NOMO-1 (cell line): ENCODE measurements around the gene USP43.
"Not testable (repeated sequence)": the region's sequence is repeated elsewhere in the genome, so short reads cannot be mapped to it uniquely, and the experiment has no call there.

Source experiments
- DNase-seq, 2 experiments: peaks; one replicate each; lab custom pipeline; 2025; ENCODE audit not compliant: unreplicated experiment in 2 of 2; lab: John Stamatoyannopoulos, UW

The USP43 gene

DNA sequence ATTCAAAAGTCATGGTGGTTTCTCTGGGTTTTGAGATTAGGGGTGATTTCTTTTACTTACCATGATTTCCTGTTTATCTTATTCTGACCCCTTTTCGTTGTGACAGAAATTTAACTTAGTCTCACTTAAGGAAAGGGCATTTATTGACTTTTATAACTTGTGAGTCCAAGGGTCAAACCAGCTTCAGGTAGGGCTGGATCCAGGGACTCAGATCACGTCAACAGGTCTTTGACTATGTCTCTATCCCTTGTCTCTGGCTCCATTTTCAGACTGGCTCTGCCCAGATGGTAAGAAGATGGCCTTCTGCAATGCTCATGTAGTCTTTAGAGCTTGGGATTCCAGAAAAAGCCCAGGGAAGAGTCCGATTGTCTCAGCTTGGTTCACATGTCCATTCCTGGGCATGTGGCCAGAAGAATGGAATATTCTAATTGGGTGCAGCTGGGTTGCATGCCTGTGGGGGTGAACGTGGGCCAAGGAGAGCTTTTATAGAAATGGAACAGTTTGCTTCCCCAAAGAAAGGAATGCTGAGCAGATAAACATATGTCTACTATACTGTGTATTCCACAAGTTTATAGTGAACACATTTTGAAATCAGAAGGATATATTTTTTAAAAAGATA lies 13.4 kb downstream of the USP43 start:
- DNase-seq, result no peak

DNA sequence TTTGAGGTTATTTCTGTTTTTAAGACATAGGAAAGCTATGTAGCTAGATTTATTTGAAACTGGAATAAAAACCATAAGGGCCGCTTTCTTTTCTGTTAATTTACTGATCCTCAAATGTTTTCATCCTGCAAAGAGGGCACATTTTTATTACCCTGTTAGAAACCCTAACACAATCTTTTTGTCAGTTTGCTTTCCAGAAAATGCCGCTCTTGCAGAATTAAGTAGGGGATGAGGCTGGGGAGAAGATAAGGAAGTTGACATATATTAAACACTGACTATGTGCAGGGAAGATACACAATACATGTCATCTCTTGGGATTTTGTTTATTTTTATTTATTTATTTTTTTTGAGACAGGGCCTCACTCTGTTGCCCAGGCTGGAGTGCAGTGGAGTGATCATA lies 15.7 kb downstream of the USP43 start:
- DNase-seq, result no peak

DNA sequence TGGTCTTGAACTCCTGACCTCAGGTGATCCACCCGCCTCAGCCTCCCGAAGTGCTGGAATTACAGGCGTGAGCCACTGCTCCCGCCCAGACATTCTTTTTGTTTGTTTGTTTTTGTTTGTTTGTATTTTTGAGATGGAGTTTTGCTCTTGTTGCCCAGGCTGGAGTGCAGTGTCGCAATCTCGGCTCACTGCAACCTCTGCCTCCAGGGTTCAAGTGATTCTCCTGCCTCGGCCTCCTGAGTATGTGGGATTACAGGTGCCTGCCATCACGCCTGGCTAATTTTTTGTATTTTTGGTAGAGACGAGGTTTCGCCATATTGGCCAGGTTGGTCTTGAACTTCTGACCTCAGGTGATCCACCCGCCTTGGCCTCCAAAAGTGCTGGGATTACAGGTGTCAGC lies 18.2 kb downstream of the USP43 start:
- DNase-seq, result not testable (repeated sequence)

DNA sequence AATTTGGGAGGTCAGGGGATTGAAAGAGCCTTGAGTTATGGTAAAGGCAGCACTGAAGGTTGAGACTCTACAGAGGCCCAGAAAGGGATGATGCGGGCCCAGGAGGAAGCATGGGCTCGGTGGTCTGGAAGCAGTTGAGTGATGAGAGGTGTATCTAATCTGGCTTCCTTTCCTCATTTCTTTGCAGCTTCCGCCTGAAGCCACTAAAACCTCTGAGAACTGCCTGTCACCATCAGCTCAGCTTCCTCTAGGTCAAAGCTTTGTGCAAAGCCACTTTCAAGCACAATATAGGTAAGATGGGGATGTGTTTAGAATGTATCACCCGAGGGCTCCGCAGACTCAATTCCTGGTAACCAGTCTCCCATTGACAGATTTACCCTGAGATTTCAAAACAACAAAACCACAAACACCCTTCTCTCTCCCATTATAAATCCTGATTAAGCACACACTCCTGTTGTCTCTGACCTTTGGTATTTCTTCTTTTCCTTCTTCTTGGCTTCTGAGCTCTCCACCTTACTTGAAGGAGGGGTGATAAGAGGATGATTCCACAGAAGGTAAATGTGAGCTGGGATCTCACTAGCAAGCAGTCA lies 21.2 kb downstream of the USP43 start:
- no peak for DNase-seq

DNA sequence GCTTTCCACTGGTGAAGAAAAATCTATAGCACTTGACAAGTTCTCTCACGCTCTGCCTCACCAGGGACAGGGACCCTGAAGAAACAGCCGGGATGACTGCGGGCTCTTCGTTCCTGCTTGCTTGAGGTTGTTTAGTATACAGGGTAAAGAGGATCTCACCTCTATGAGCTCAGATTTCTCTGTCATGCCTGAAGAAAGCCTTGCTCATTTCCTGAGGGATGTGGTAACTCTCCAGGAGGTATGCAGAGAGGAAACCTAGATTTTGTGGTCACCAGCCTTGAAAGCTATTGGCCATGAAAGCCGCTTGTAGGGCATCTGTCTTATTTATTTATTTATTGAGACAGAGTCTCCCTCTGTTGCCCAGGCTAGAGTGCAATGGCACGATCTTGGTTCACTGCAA lies 23.2 kb downstream of the USP43 start:
- DNase-seq, result no peak

DNA sequence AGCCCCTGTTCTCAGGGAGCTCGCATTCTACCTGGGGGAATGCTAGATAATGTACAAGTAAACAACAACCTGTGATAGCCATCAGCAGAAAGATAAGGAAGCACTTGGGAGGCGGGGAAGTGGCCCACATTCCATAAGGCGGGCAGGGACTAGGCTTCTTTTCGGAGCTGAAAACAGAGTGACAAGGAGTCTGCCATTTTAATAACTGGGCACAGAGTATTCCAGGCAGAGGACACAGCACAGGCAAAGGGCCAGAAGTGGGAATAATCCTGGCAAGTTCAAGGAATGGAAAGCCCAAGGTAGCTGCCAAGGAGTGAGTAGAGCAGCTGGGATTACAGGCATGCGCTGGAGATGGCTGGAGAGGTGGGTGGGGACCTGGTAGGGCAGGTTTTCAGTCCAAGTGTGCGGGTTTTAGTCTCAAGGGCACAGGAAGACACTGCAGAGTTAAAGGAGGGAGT lies 24.3 kb downstream of the USP43 start:
- no peak for DNase-seq

DNA sequence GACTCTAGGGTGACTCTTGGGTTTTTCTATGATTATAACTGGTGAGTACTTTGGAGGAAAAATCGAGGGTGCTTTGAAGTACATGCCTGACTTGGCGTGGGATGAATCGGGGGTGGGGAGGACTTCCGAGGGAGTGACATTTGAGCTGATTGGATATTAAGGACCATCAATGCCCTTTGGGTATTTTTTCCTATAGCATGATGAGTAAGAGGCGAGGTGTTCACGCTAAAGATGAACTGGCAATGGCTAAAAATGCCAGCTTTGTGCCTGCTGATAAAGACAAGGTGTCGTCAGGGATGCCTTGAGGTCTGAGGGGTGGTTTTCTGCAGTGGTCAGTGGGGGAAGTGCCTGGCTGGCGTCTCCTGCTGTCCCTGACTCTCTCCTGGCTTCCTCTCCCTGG lies 25.3 kb downstream of the USP43 start:
- no peak for DNase-seq

DNA sequence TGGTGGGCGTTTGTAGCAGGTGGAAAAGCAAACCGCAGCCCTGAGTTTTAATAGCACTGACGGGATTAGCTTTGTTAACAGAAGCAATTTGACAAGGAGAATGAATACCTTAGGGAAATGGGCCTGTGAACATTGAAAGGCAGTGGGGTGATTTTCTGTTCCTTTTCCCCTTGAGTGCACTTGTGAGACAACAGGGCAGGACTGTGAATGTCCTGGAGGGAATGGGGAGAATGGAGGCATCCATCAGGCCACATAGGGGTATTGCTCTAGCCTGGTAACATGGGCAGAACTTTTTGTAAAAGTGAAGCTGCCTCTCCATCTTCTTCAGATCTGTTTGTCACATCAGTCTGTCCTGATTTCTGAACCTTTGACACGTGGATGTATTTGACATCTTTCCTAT lies 26.2 kb downstream of the USP43 start:
- no peak for DNase-seq

DNA sequence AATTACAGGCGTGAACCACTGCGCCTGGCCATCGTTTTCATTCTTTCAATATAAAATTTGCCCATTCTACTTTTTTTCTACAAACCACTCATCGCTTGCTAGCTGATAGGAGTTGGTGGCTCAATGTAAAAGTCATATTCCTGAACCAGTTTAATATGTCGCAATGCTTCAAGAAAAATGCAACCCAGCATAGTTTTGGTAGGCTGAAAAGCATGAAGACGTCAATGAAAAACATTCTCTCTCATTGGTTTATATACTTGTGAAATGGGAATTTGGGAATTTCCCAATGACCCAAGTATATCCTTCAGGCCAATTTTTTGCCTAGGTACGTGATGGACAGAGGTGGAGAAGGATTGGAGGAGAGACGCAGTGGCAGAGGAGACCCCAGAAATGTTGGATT lies 26.9 kb downstream of the USP43 start:
- DNase-seq, result no peak

DNA sequence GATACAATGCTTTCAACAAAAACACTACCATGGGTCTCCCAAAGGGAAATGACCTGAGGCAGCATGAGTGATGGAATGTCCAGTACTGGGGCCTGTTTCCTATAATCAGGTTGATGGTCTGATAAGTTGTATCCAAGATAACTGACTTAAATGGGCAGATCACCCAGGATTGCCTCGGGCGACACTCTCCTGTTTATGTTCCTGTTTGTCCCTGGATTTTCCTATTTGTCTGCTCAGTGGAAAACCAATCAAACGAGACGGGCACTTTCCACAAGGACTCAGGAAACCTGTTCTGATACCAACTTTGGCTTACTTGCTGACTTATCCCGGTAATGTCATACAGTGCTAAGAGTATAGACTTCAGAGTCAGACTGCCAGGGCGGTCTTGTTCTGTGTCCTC lies 27.4 kb downstream of the USP43 start:
- no peak for DNase-seq

DNA sequence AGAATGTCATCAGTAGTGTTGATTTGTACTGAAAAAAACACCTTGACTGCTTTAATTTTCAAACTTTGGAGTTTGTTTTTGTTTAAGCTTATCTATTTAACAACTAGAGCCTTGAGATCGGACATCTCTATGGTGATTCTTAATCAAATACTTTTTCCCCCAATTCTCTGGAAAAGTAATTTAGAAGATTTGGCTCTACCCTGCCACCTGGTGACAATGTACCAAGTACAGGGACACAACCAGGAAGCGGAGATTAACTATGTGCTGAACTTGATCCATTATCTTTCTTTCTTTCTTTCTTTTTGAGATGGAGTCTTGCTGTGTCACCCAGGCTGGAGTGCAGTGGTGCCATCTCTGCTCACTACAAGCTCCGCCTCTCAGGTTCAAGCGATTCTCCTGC lies 30.8 kb downstream of the USP43 start:
- no peak for DNase-seq

DNA sequence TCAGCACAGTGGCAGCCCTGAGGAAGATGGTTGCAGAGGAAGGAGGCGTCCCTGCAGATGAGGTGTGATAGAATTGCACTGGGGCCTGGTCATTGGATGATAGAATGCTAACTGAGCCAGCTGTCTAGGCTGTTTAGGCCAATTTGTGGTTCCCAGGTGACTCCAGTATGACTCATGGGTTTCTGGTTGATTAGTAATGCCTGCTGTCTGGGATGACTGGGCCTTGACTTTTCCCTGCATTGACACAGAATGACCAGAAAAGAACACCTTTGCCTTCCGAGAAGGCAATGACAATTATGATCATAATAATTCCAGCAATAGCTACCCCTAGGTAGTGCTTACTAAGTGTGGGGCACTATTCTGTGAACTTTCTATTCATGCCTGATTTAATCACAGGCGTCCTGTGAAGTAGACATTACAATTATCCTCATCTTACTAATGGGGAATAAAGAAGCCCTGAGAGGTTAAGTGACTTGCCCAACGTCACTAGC lies 31.5 kb downstream of the USP43 start:
- DNase-seq, result no peak

DNA sequence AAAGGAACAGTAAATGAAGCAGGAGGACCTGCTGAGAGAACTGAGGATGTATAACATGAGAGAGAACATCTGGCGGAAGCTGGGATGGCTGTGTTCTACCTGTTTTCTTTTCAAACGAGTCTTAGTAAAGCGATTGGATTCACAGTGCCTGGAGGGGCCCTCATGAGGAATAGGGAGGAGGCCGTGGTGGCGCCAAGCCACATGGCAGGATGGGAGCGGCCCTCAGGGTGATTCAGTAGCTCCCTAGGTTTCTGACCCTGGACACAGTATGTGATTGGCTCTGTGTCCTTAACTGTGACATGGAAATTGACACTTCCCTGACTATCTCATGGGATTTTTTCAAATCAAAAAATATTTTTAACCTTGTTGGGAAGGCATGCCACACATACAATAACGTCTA lies 32.1 kb downstream of the USP43 start:
- no peak for DNase-seq

DNA sequence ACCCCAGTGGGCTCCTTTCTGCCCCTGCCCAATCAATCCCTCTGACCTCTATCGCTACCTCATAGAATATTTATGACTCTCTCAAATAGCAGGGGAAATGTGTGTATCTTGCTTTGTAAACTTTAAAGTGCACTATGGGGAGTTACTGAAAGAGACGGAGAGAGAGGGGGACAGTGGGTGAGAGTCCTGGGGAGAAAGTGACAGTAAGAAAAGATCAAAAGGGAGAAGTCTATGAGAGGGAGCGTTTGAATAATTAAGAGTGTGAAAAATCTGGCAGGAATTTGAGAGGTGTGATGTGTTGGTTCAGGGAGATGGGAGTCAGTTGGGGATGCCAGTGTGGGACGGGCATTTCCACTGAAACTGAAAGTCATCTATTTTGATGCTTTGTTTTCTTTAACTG lies 32.6 kb downstream of the USP43 start:
- DNase-seq, result no peak

DNA sequence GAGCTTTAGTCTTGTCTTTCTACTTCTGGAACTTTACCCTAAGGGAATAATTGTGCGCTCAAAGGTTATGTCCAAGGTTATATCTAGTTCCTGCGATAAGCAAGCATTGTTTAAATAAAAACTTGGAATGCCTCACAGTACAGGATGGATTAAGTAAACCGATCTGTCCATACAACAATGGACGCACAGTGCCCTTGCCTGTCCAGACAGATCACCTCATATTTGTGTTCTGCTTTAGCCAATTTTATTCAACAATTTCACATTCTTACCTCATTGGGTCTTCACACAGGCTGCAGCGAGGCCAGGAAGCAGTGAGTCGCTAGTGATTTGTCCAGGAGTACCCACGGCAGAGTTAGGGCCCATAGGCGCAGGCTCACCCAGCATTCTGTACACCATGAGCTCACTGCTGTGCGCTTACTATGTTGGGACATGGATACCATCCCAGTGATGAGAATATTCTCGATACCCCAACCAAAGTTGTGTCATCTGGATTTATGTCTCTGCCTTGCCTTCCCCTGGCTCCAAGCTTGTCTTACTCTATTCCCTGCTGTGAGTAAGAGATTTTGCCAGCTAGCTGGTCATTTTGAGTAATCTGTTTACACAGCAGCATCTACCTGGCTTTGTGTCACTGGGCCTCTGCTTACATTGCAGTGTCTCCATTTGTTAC lies 39.8 kb downstream of the USP43 start:
- no peak for DNase-seq

DNA sequence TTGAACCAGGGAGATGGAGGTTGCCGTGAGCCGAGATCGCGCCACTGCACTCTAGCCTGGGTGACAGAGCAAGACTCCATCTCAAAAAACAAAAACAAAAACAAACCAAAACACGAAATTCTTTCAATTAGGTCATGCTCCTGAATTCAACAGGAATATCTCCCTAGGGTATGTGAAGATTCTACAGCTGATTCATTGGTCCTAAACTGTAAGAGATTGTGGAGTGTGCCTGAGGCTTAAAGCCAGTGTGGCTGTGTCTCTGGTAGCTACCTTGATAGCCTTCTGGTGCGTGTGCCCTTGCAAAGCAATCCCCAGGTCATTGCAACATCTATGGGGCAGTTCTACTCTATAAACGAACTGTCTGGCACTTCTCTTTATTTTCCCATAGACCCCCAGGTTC lies 48.4 kb downstream of the USP43 start:
- DNase-seq, result no peak

DNA sequence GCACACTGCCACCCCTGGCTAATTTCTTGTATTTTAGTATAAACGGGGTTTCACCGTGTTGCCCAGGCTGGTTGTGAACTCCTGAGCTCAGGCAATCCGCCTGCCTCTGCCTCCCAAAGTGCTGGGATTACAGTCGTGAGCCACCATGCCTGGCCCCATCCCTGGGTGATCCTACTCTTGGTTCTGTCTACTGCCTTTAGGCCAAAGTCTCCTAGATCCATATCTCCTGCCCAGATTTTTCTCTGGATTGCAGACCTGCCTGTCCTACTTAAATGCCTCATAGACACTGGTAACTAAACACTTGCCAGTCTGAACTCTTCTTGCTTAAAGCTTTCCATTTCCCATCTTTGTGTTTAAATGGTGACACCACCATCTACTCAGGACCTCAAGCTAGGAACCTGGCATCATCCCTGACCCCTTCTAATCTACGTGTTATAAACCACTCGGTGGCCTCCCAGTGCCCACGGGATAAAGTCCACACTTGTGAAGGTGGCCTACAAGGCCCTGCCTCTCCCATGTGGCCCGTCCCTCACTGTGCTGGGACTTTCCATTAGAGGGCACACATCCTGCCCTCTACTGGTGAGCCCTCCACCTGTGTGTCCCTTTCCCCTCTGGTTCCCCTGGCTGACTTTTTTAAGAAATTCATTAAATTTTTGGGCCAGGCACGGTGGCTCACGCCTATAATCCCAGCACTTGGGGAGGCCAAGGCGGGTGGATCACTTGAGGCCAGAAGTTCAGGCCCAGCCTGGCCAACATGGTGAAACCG lies 51.1 kb downstream of the USP43 start:
- DNase-seq, result no peak

DNA sequence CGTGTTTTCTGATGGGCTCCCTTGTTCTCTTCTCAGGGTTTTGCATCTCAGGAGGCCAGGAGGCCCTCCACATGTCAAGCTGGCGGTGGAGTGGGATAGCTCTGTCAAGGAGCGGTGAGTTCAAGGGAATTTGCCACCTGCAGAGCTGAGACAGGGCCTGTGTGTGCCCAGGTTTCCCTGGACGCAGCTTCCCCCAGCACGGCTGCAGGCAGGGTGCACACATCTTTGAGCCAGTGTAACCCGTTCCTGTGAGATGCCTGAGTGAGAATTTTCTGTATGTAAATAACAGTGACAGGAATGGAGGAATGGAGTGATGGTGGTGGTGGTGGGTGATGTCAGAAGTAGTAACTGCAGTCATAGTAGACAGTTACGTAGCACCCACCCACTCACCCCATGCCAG lies 54.8 kb downstream of the USP43 start:
- DNase-seq, result no peak

DNA sequence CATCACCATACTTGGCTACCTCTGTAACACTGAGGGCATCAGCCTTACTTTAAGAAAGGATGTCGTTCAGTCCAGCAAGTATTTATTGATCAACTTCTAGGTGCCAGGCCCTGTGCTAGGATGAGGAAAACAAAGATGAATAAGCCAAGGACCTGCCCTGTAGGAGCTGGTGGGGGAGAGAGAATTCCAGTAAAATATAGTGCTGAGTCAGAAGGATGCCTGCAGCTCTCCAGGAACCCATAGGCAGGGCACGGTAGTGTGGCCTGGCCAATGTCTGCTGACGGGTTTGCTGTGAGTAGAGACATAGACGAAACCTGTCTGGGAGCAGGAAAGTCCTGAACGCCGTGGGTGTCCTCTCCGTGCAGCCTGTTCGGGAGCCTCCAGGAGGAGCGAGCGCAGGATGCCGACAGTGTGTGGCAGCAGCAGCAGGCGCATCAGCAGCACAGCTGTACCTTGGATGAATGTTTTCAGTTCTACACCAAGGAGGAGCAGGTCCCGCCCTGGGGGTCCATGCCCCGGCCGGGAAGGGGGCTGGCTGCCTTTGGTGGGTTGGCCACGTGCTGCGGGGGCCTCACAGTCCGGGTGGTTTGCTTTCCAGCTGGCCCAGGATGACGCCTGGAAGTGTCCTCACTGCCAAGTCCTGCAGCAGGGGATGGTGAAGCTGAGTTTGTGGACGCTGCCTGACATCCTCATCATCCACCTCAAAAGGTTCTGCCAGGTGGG lies 55.6 kb downstream of the USP43 start:
- DNase-seq, result no peak

DNA sequence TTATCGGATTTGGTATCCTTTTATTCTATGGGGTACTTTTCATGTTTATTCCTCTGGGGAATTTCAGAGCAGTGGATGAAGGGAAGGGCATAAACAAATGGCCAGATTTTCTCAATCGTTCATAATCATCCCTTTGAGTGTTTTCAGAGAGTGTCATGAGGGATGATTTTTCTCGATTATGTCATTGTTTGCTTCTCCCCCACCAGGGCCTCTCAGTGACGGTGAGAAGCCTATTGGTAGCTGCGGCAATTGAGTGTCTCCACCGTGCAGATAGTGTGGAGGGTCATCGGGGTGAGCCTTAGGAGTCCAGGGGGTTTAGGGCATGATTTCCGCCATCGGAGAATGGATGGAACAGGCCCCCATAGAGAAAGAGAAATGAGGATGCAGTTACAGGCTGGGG lies 57.2 kb downstream of the USP43 start:
- DNase-seq, result no peak
